HEK293 (cell line): ENCODE measurements around the gene CMTM5.

Experiments used
- ZNF292 ChIP-seq: fragments of 450-650 bp; formaldehyde crosslinking; IDR thresholded peaks from 2 replicates; pipeline ENCODE4 v1.5.1; 2016; ENCODE audit warnings: low read depth, missing biosample characterization, missing genetic modification characterization, borderline replicate concordance
- ZNF837 ChIP-seq: fragments of 450-650 bp; formaldehyde crosslinking; IDR thresholded peaks from 2 replicates; pipeline ENCODE4 v1.5.1; 2016; ENCODE audit warnings: missing biosample characterization, missing genetic modification characterization
- TF ChIP-seq, protein P1 (sequence below): fragments of 450-650 bp; formaldehyde crosslinking; IDR thresholded peaks from 2 replicates; pipeline ENCODE4 v1.5.1; 2016; ENCODE audit warnings: missing biosample characterization, missing genetic modification characterization
- TF ChIP-seq, protein P2 (sequence below): fragments of 450-650 bp; IDR thresholded peaks from 2 replicates; pipeline ENCODE4 v1.5.1; 2018; ENCODE audit warnings: missing biosample characterization, mild to moderate bottlenecking, missing genetic modification characterization

DNA sequence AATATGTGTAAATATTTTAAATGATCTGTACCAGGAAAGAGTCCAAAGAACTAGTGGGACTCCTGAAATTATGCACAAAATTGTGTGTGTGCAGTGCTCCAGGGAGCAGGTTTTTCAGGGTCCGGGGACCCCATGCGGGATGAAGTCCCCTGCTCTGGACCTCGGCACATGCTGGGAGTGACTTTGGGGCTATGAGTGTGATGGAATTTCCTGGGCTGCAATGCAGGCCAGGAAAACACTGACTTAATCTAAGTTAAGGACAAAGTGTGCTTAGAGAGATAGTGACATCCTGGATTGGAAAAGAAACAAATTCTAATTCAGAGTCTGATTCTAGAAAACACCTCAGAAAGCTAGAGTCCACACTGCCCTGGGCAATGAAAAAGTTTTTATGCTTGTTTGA, 37.4 kb downstream of the CMTM5 start:
- TF ChIP-seq, protein P1, sequence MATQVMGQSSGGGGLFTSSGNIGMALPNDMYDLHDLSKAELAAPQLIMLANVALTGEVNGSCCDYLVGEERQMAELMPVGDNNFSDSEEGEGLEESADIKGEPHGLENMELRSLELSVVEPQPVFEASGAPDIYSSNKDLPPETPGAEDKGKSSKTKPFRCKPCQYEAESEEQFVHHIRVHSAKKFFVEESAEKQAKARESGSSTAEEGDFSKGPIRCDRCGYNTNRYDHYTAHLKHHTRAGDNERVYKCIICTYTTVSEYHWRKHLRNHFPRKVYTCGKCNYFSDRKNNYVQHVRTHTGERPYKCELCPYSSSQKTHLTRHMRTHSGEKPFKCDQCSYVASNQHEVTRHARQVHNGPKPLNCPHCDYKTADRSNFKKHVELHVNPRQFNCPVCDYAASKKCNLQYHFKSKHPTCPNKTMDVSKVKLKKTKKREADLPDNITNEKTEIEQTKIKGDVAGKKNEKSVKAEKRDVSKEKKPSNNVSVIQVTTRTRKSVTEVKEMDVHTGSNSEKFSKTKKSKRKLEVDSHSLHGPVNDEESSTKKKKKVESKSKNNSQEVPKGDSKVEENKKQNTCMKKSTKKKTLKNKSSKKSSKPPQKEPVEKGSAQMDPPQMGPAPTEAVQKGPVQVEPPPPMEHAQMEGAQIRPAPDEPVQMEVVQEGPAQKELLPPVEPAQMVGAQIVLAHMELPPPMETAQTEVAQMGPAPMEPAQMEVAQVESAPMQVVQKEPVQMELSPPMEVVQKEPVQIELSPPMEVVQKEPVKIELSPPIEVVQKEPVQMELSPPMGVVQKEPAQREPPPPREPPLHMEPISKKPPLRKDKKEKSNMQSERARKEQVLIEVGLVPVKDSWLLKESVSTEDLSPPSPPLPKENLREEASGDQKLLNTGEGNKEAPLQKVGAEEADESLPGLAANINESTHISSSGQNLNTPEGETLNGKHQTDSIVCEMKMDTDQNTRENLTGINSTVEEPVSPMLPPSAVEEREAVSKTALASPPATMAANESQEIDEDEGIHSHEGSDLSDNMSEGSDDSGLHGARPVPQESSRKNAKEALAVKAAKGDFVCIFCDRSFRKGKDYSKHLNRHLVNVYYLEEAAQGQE (tag by site-specific recombination): no peak
- no peak for TF ChIP-seq ZNF292 (tag by site-specific recombination)
- no peak for TF ChIP-seq ZNF837 (tag by site-specific recombination)
- TF ChIP-seq, protein P2, sequence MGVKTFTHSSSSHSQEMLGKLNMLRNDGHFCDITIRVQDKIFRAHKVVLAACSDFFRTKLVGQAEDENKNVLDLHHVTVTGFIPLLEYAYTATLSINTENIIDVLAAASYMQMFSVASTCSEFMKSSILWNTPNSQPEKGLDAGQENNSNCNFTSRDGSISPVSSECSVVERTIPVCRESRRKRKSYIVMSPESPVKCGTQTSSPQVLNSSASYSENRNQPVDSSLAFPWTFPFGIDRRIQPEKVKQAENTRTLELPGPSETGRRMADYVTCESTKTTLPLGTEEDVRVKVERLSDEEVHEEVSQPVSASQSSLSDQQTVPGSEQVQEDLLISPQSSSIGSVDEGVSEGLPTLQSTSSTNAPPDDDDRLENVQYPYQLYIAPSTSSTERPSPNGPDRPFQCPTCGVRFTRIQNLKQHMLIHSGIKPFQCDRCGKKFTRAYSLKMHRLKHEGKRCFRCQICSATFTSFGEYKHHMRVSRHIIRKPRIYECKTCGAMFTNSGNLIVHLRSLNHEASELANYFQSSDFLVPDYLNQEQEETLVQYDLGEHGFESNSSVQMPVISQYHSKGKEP (tag by site-specific recombination): no peak
